CD4-positive, alpha-beta T cell treated with Interleukin-6 at 100 ng/mL for 8 hours (primary cell): ENCODE data around the gene CPNE5.
"Not testable (repeated sequence)": the region's sequence is repeated elsewhere in the genome, so short reads cannot be mapped to it uniquely, and the experiment has no call there.

ENCODE experiments used
- DNase-seq: peaks from one replicate; pipeline ENCODE4 v3.0.0-alpha.2; 2020; ENCODE audit warnings: mixed read lengths, low spot score

The CPNE5 gene

DNA sequence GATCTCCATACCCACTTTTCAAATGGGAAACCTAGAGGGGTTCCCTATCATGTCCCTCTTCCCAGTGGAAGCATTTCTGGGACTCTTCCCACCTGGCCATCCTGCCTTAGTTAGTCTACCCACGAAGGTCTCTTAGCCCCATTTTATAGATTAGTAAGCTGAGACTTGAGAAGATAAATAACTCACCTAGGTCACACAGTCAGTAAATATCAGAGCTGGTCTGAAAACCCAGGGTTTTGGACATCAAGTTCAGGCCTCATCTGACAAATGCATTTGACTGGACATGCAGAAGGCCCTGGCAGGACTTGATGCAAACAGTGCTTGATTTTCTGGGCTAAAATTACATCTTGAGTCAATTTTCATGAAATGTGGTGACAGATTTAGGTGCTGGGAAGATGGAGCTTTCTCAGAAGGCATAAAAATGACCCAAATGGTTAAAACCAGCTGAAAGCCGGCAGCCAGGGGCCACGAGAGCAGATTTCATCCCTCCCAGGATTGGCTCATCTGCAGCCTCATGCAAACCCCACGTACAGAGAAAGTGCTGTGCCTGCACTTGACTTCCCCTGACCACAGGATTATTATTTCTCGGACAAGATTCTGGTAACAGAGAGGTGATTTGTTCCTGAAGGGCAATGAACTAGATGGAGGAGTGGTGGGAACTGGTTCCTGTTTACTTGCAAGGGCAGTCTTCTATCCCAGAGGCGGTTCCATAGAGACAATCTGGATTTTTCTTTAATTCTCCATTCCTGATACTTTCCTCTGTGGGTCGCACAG is 23.1 kb downstream of the CPNE5 start:
- no peak for DNase-seq

- DNase-seq: no peak
Measured at GRCh38 chr6:36814249-36814648, 25.0 kb downstream of the CPNE5 start.

DNA sequence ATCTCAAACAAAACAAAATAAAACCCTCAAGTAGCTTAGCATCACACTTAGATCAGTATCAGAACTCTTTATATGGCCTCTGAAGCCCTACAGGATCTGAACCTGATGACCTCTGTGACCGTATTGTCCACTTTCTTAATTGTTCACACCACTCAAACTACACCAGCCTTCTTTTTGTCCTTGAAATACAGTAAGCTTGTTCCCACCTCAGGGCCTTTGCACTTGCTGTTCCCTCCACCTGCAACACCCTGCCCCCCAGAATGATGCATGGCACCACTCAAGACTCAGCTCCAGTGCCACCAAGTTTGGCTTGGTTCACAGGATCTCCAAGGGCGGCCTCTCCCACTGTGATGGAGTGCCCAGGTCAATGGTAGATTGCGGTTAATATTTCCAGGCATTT is 25.7 kb downstream of the CPNE5 start:
- no peak for DNase-seq

DNA sequence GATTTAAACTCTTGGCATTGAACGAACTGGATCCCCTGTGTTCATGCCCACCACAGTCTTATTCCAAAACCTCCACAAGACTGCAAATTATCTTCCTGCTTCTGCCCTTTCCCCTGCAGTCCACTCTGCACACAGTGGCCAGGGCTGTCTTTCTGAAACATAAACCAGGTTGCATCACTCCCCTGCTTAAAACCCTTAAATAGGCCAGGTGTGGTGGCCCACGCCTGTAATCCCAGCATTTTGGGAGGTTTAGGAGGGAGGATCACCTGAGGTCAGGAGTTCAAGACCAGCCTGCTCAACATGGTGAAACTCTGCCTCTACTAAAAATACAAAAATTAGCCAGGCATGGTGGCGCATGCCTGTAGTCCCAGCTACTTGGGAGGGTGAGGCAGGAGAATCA is 26.2 kb downstream of the CPNE5 start:
- not testable (repeated sequence) for DNase-seq

GRCh38 chr6:36809941-36810803 is 29.1 kb downstream of the CPNE5 start:
- no peak for DNase-seq

DNA sequence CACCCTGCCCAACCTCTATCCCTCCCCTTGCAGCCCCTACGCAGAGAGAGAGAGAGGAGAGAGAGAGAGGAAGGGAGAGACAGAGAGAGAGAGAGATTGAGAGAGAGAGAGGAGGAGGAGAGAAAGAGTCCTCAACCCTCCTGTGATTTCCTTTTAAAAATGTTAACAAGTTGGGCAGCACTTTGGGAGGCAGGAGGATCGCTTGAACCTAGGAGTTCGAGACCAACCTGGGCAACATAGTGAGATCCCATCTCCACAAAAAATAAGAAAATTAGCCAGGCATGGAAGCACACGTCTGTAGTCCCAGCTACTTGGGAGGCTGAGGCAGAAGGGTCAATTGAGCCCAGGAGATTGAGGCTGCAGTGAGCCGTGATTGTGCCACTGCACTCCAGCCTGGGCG is 30.1 kb downstream of the CPNE5 start:
- DNase-seq: no peak

- DNase-seq: no peak
Measured at GRCh38 chr6:36808634-36809033, 30.6 kb downstream of the CPNE5 start.

DNA sequence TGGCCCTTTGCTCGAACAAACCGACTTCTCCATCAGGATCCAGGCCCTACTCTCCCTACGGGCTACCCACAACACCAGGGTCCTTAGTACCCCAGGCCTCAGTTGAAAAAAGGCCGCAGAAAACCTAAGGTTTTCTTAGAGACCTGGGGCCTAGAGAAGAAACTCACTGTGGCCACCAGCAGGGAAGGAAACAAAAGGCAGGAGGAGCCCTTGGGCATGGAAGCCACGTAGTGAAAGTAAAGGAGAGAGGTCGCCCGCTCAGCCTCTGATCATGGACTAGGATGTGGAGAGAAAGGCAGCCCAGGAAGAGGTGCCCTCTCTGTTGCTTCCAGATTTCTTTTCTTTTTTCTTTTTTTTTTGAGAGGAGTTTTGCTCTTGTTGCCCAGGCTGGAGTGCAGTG is 31.5 kb downstream of the CPNE5 start:
- DNase-seq: no peak

GRCh38 chr6:36807143-36807542 is 32.1 kb downstream of the CPNE5 start:
- DNase-seq: no peak

DNA sequence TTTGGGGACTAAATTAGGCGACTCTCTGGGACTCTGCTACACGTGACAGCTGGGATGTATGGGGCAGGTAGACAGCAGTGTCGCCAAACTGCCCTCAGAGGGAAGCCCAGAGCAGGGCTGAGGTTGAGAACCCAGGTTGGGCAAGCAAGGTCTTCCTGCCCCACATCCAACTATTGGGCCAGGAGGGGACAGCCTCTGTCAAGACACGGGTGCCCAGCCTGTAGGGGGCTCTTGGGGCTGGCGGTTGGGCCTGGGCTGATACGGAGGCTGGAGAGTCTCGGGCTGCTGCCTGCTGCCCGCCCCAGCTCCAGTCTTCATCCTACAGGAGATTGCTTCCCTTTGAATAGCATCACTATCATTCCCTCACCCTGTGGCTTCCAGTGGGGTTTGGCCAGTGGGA is 33.3 kb downstream of the CPNE5 start:
- no peak for DNase-seq

DNA sequence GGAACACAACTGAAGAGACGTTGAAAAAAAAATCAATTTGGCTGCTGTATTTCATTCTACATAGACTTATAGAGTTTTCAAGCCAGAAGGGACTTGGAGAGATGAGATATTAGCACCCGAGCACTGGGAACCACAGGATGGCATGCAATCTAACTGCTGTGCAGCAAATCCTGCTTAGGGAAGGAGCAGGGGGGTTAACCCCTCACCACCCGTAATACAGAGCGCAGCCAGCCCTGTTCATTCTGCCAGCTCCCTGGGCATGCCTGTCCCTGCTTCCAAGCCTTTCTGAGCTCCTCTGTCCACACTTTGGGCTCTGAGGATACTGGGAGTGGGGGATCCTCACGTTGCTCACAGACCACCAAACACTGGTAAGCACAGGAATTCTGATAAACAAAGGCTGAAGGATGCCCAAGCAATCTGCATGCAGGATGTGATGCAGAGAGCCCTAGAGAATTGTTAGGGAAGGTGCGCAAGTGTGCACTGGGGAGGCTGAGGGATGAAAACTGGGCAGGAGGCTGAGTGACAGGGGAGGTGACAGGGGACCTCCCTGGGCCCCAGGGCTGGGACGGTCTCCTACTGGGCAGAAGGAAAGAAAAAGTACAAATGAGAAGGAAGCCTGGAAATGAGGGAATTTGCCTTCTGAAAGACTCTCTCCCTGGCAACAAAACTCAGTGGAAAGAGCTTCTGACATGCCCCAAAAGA is 34.0 kb downstream of the CPNE5 start:
- DNase-seq: no peak

GRCh38 chr6:36804563-36804962 is 34.7 kb downstream of the CPNE5 start:
- DNase-seq: no peak

- DNase-seq: no peak
Measured at GRCh38 chr6:36803908-36804307, 35.3 kb downstream of the CPNE5 start.

GRCh38 chr6:36803482-36803881 is 35.8 kb downstream of the CPNE5 start:
- DNase-seq: no peak

GRCh38 chr6:36800223-36801076 is 38.8 kb downstream of the CPNE5 start:
- DNase-seq: no peak

DNA sequence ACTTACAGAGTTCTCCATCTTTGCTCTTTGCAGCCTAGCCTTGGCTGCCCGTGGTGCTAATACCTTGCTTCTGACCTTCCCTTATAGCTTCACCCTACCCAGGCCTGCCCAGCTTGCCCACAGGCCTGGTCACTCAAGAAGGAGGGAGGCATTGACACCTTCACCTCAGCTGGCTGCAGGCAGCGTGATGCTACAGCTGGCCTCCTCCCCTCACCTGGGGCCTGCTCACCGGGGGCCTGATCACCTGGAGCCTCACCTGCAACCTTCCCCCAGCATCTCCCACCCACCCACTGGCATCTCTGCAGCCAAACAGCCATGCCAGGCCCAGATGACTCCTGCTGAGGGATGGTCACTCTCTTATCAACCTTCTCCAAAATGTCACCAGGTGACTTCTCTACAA is 40.4 kb downstream of the CPNE5 start:
- no peak for DNase-seq

- no peak for DNase-seq
Measured at GRCh38 chr6:36797653-36798052, 41.6 kb downstream of the CPNE5 start.

- no peak for DNase-seq
Measured at GRCh38 chr6:36797055-36797454, 42.2 kb downstream of the CPNE5 start.

DNA sequence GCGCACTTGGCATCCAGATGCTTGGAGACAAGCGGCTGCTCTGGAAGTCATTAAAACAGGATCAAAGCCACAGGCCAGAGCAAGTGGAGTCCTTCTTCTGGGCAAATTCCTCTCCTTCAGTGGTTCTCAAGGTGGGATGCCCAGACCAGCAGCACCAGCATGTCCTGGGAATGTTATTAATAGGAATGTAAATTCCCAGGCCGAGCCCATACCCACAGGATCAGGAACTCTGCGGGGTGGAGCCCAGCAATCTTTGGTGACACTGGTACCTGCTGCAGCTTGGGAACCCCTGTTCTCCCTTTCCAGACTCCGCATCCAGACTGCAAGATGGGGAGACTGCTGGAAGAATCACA is 44.6 kb downstream of the CPNE5 start:
- no peak for DNase-seq

- no peak for DNase-seq
Measured at GRCh38 chr6:36793913-36794712, 45.1 kb downstream of the CPNE5 start.

GRCh38 chr6:36793296-36793912 is 45.8 kb downstream of the CPNE5 start:
- no peak for DNase-seq
